Mucosa of rectum (tissue), 2 donors: ENCODE results near the gene PBRM1.

ENCODE experiments used
- H3K27ac ChIP-seq, 2 donors: one replicate each; pipeline ENCODE4 v1.7.0; 2013; ENCODE audit warnings: inconsistent platforms in 2 of 2, low read depth in 2 of 2, low read length in 2 of 2
- H3K27me3 ChIP-seq, 2 donors: one replicate each; pipeline ENCODE4 v1.7.0; 2013; ENCODE audit warnings: low read length in 2 of 2; ENCODE audit not compliant: control insufficient read depth in 2 of 2, insufficient read depth in 2 of 2
- H3K36me3 ChIP-seq, 2 donors: one replicate each; pipeline ENCODE4 v1.7.0; 2013; ENCODE audit warnings: low read length in 2 of 2; ENCODE audit not compliant: control insufficient read depth in 2 of 2, insufficient read depth in 2 of 2
- H3K4me1 ChIP-seq, 2 donors: one replicate each; pipeline ENCODE4 v1.7.0; 2013; ENCODE audit warnings: low read length in 2 of 2, mild to moderate bottlenecking in 1 of 2; ENCODE audit not compliant: control insufficient read depth in 2 of 2, insufficient read depth in 2 of 2
- H3K4me3 ChIP-seq, 2 donors: one replicate each; pipeline ENCODE4 v1.7.0; 2013; ENCODE audit warnings: low read length in 2 of 2
- H3K9ac ChIP-seq, 2 donors: one replicate each; pipeline ENCODE4 v1.7.0; 2013; ENCODE audit warnings: low read length in 2 of 2, low read depth in 1 of 2, mild to moderate bottlenecking in 1 of 2
- H3K9me3 ChIP-seq, 2 donors: one replicate each; pipeline ENCODE4 v1.7.0; 2013; ENCODE audit warnings: low read length in 2 of 2; ENCODE audit not compliant: control insufficient read depth in 2 of 2
- donor health status: healthy.
- donor health status: Normal muscosa, but diverticular disease.

The PBRM1 gene

DNA sequence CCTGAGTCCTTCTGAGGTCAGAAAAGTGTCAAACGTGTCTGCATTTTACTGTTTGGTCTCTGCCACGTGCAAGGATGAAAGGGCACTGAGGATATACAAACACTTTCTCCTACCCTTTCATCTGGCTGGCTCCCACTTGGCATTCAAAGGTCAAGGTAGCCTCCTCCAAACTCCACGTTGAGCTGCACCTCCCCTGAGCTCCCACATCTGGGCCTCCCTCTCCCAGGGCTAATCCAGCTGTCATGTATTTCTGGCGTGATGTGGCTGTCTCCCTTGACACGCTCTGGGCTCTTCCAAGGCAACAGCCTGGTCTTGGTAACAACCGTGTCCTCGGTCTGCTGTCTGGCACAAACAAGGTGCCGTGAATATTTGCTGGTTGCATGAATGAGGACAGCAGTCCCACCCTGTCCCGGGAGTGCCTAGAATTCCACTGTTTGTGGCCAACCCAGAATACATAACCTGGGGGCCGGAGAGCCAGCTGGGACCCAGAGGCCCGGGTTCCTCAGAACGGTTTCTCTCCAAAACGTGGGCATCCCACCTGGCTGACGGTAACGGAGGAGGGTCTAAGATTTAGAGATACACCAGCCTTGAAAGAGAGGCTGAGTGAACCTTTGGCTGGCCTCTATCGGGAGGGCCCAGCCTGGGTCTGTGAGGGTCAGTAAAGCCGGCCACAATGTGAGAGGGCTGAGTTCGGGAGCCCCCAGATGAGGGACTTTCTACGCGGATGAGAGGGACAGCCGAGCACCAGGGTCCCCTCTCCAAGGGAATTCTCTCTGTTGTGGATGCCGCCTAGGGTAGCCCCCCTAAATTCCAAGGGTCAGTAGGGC is 19.1 kb upstream of the PBRM1 start:
- H3K9ac ChIP-seq, result peak overlapping the region; percentile 75 to 92
- peak overlapping the region; percentile 88 to 92 for H3K27ac ChIP-seq
- H3K36me3 ChIP-seq, result peaks cover 8 to 16% of the 10 kb centered on the region in 2 donors
- H3K9me3 ChIP-seq, result no peaks in the 10 kb centered on the region
- no peaks in the 10 kb centered on the region for H3K27me3 ChIP-seq
- H3K4me3 ChIP-seq, result peak overlapping the region; percentile 90 to 97
- H3K4me1 ChIP-seq, result peaks cover 19 to 21% of the 10 kb centered on the region in 2 donors

DNA sequence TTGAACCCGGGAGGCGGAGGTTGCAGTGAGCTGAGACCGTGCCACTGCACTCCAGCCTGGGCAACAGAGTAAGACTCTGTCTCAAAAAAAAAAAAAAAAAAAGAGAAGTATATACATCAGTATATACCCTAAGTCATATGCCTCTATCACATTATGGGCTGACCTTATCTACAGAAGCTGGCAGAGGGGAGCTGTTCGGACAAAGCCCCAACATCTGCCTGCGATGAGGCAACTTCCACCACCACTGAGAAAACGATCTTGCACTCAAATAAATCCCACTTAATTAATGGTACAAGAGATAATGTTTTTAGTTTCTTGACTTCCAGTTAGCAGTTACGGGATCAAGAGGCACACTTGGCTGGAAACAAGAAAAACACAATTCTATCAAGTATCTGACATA is 17.6 kb upstream of the PBRM1 start:
- no peak overlapping the region for H3K27ac ChIP-seq
- no peaks in the 10 kb centered on the region for H3K27me3 ChIP-seq
- H3K4me3 ChIP-seq, result peak overlapping the region in 1 of 2 donors; percentile 33
- no peak overlapping the region for H3K9ac ChIP-seq
- H3K36me3 ChIP-seq, result peaks cover 3 to 9% of the 10 kb centered on the region in 2 donors
- H3K4me1 ChIP-seq, result peaks cover 19 to 21% of the 10 kb centered on the region in 2 donors
- no peaks in the 10 kb centered on the region for H3K9me3 ChIP-seq

DNA sequence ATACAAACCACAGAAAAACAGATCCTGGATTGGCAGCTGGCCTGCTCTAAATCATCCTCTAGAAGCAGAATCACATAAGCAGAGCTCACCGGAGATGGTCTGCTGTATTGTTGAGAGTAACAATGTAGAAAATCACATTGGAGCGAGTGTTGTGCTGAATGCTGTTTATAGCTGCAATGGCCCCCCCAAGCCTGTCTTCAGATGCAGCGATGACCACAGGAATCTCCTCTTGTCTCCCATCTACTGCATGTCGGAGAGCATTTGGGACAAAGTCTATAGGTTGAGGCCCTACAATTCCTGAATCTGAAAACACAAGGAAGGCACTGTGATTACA is 11.9 kb upstream of the PBRM1 start:
- peaks cover 49 to 53% of the 10 kb centered on the region in 2 donors for H3K36me3 ChIP-seq
- no peaks in the 10 kb centered on the region for H3K27me3 ChIP-seq
- no peaks in the 10 kb centered on the region for H3K9me3 ChIP-seq
- no peak overlapping the region for H3K4me3 ChIP-seq
- H3K9ac ChIP-seq, result no peak overlapping the region
- H3K4me1 ChIP-seq, result peaks cover 0 to 4% of the 10 kb centered on the region in 2 donors
- peak overlapping the region in 1 of 2 donors; percentile 7 for H3K27ac ChIP-seq

DNA sequence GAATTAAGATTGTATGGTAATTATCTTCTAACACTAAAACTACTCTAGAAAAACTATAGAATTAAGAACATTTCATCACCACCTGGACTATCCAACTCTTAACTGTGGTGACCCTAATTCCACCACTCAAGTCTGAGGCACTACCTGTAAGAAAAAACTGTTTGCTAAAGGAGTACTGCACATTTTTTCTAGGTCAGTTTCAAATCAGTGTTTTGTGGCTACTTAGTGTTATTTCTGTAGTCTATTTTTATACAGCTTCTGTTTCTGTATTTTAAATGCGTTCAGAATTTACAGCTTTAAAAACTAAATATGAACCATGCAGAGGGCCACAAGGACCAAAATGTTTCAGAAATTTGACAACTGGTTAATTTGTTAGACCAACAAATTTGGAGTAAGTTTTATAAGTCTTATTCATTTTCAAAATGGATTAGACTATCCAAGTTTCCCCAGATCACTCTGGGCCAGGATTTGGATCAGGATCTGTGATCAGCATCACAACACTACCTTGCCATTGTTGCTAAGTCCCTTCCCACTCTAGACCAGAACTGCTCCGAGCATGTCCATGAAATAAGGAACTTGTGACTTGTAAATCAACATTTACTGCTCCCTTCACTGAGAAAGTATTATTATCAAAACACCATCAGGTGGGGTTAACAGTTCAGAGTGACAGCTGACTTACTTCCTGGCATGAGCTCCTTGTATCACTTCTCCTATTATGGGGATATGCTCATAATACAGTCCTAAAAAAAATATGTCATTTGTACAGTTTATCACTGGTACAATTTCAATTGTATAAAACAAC is 11.3 kb upstream of the PBRM1 start:
- no peaks in the 10 kb centered on the region for H3K9me3 ChIP-seq
- H3K4me1 ChIP-seq, result peaks cover 0 to 4% of the 10 kb centered on the region in 2 donors
- peak overlapping the region in 1 of 2 donors; percentile 7 for H3K27ac ChIP-seq
- H3K36me3 ChIP-seq, result peaks cover 51 to 59% of the 10 kb centered on the region in 2 donors
- H3K9ac ChIP-seq, result no peak overlapping the region
- no peaks in the 10 kb centered on the region for H3K27me3 ChIP-seq
- H3K4me3 ChIP-seq, result no peak overlapping the region

DNA sequence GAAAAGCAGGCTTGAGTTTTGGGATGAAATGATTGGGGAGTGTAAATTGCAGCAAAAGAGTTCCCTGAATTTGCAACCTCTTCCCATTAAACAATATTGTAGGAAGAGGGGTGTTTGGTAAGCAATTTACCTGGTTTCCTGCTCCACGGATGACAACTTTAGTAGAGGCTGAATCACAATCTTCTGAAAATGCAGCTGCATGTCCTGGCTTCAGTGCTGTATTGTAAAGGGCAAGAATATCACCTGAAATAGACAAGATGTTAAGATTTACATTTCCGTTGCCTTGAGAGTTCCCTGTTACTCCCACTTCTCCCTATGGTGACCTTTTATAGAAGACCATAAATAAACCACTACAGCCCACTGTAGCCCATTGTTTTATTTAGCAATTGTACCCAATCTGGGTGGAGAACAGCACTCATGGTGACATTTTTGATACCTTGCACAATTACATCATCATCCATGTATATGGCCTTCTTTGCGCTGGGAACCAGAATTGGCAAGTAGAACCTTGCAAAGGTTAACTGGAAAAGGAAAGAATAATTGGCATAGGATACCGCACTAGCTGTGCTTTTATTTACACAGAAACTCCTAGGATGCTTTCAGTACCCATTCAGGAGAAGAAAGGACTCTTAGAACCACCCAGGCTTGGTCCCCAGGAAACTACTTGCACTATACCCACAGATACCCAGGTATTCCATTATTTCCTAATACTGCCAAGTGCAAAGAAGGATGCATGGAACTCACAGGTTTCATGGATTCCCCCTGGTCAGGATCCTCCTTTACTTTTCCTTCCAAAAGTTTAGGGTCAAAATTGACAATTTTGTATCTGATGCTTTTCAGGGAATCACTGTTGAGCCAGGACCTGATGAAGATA is 10.3 kb upstream of the PBRM1 start:
- H3K27ac ChIP-seq, result no peak overlapping the region
- peaks cover 55 to 66% of the 10 kb centered on the region in 2 donors for H3K36me3 ChIP-seq

DNA sequence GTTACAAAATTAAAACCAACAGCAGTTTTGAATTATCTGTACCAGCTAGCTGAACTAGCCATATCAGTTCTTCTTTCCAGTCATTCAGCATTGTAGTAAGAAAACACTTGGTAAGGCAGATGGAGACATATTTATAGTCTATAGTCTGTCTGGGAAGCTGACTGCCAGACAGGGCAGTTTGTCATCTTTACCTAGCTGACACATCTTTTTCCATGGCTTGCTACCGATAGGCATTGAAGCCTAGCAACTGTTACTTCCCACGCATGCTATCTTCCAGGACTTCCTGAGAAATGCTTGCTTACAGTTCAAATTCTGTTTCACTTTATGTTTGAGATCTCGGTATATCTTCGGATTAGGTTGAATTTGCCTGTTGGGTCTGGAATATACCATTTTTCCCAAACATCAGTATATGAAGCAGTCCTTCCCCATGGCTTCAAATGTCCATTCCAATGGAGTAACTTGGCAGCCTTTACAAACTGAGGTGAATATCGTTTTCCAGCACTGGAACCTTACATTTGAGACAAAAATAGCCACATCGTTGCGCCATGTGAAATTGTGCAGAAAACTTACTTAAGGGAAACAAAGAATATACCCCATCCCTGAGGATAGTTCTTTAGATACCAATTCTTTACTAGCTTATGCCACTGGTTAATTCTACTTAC is 8.9 kb upstream of the PBRM1 start:
- peaks cover 65 to 75% of the 10 kb centered on the region in 2 donors for H3K36me3 ChIP-seq
- H3K4me1 ChIP-seq, result peaks cover 0 to 4% of the 10 kb centered on the region in 2 donors
- no peak overlapping the region for H3K4me3 ChIP-seq
- no peaks in the 10 kb centered on the region for H3K9me3 ChIP-seq
- H3K27me3 ChIP-seq, result no peaks in the 10 kb centered on the region
- no peak overlapping the region for H3K9ac ChIP-seq
- H3K27ac ChIP-seq, result no peak overlapping the region

More for the DNA sequence above, 10.3 kb upstream of the PBRM1 start:
- peaks cover 0 to 4% of the 10 kb centered on the region in 2 donors for H3K4me1 ChIP-seq
- H3K4me3 ChIP-seq, result no peak overlapping the region
- no peak overlapping the region for H3K9ac ChIP-seq
- H3K27me3 ChIP-seq, result no peaks in the 10 kb centered on the region
- H3K9me3 ChIP-seq, result no peaks in the 10 kb centered on the region

DNA sequence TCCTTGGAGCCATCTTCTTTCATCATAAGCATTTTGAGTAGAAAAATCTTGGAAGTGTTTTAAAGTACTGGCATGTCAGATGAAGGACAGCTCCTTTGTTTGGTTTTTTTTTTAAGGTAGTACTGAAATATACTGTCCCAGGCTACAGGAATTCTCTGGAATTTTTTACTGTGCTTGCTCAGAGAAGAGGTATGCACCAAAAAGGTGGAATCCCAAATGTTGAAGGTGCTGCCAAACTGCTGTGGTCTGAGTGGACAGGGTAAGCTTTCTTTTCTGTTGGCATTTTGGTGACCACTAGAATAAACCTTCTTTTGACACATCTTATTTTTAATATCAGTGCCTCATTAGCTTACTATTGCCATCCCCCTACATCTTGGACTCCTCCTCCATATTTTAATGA is 7.4 kb upstream of the PBRM1 start:
- Histone ChIP-seq H3K27me3 (no peaks in the 10 kb centered on the region), H3K9me3 (no peaks in the 10 kb centered on the region), H3K9ac (no peak overlapping the region), H3K4me1 (peaks cover 0 to 4% of the 10 kb centered on the region in 2 donors), H3K27ac (no peak overlapping the region), H3K4me3 (no peak overlapping the region), H3K36me3 (peaks cover 81 to 91% of the 10 kb centered on the region in 2 donors)

DNA sequence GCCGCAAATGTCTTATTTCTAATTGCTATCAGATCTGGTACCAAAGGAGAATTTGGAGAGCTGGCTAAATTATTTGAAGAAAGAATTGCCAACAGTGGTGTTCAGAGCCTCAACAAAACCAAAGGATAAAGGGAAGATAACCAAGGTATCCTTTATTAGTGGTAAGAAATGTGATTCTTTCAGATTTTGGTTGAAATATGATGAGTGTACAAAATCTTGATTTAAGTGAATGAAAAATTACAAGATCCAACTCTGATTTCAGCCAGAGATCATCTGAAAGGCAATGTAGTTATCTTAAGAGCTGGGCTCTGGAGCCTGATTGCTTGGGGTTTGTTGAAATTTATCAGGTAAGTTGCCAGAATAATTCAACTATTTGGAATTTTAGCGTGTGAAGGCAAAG is 4.8 kb upstream of the PBRM1 start:
- Histone ChIP-seq H3K9me3 (no peaks in the 10 kb centered on the region), H3K36me3 (peaks cover 65 to 75% of the 10 kb centered on the region in 2 donors), H3K27ac (no peak overlapping the region), H3K4me3 (no peak overlapping the region), H3K4me1 (peaks cover 8 to 10% of the 10 kb centered on the region in 2 donors), H3K27me3 (no peaks in the 10 kb centered on the region), H3K9ac (no peak overlapping the region)

DNA sequence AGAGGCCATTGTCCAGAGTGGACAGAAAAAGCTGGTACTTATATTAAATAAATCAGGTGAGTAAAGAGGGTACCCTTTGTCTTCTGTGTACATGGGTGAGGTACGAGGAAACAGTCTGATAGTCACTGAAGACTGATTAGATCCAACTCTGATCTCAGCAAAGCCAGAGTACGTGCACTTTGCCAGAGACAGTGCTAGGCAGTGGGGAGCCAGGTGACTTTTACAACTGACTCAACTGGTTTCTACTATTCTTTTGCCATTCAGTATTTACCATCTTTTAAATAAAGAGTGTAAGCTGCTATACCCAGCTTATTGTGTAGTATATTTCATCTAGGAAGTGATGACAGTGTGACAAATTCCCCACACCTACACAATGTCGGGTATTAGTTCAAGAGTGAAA is 3.4 kb upstream of the PBRM1 start:
- no peak overlapping the region for H3K27ac ChIP-seq
- H3K9me3 ChIP-seq, result no peaks in the 10 kb centered on the region
- H3K9ac ChIP-seq, result no peak overlapping the region
- no peak overlapping the region for H3K4me3 ChIP-seq
- H3K27me3 ChIP-seq, result no peaks in the 10 kb centered on the region
- peaks cover 8 to 18% of the 10 kb centered on the region in 2 donors for H3K4me1 ChIP-seq
- peaks cover 53 to 63% of the 10 kb centered on the region in 2 donors for H3K36me3 ChIP-seq
